GM21528 (cell line): ENCODE measurements around the gene GLIS1.

Source experiments
- ATAC-seq: cut with Tn5 transposase; IDR thresholded peaks from one replicate; pipeline ENCODE4 v1.9.1; 2021; ENCODE audit warnings: mild to moderate bottlenecking, moderate library complexity; ENCODE audit not compliant: unreplicated experiment, low FRiP score

The GLIS1 gene

GRCh38 chr1:53737648-53738204 is 1.2 kb downstream of the GLIS1 start:
- ATAC-seq: no peak

GRCh38 chr1:53736290-53736689 is 2.7 kb downstream of the GLIS1 start:
- ATAC-seq: no peak

DNA sequence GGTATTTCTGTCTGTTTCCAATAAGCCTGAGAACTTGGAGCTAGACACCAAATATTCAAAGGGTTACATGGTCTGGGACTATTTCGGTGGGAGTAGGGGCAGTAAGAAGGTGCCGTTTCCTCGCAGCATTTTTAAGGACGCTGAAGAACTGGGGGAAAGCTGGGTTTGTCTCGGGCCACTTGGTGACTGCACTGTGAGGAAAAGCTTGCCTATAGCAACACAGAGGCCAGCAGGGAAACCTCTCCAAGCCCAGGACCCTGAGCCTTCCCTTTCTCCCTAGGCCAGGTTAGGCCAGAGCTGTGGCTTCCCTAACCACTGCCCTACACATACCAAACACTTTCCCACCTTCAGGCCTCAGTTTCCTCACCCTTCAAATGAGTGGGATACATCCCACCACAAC is 3.3 kb downstream of the GLIS1 start:
- no peak for ATAC-seq

GRCh38 chr1:53735261-53735660 is 3.7 kb downstream of the GLIS1 start:
- ATAC-seq: no peak

DNA sequence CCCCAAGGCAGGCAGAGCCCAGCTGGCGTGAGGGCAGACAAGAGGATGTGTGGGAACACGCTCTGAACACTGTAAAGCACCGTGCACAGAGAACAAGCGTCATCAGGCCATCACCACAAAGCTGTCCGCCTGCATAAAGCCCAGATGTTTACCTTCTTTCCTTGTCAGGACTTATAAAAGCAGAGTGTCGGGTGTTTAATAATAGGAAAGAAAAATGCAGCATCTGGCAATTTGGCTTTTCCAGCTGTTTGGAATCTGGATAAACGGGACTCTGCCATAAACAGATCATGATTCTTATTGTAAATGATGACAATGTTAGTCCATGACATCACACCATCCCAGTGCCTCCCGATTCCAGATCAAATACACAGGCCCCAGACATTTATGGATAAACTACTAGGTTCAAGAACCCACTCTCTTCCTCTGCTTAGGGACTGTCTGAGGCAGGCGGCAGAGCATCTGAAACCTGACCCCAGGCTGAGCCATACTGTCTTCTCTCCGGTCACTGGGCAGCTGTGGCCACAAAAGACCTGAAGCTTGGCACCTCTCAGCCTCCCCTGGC is 4.2 kb downstream of the GLIS1 start:
- ATAC-seq: no peak

- no peak for ATAC-seq
These were observed 4.9 kb downstream of the GLIS1 start for GRCh38 chr1:53733975-53734649.

DNA sequence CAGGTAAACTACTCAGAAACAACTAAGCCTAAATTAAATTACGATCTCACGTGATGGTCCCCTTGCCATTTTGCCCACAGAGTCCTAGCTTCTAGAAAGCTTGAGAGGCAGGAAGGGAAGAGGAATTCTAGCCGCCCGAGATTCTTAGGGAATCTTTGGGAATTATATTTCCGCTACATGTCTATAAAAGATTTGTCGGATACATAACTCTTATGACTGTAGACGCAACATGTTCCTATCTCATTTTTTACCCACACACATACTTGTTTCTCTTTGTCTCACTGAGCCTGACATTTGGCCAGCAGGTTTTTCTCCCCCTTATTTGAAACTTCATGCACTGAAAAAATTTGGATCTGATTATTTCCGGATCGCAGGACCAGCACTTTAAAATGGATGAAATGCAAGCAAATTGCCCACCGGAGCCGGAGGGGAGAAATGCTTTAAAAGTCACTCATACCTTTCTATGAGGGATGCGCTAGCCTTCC is 5.5 kb downstream of the GLIS1 start:
- ATAC-seq: no peak

GRCh38 chr1:53732912-53733317 is 6.0 kb downstream of the GLIS1 start:
- ATAC-seq: no peak

GRCh38 chr1:53732409-53732808 is 6.6 kb downstream of the GLIS1 start:
- no peak for ATAC-seq

- ATAC-seq: no peak
These were observed 7.1 kb downstream of the GLIS1 start for GRCh38 chr1:53731779-53732305.

DNA sequence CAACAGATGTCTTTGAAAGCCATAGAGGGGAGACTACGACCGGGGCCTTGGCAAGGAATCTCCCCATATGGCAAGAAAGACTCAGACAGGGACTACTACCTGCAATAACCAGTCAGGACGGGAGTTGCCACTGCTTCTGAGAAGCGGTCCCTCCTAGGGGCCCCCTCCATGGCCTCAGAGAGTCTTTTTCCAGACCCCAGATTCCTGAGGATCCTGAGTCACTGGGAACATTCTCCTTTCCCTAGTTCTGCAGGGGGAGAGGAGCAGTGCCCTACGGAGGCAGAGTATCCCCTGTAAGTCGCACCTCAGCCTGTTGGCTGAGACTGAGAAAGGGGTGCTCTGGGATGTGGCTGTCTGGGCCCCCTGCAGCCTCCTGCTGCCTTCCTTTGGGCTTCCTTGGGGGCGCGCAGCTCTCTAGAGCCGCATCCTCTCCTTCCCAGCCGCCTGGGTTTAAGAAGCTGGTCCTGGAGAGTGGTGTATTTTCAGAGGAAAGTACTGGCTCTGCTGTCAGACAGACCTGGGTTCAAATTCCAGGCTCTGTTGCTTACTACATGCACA is 7.8 kb downstream of the GLIS1 start:
- ATAC-seq: no peak

GRCh38 chr1:53730224-53730865 is 8.6 kb downstream of the GLIS1 start:
- ATAC-seq: no peak

GRCh38 chr1:53729456-53730223 is 9.3 kb downstream of the GLIS1 start:
- ATAC-seq: no peak

DNA sequence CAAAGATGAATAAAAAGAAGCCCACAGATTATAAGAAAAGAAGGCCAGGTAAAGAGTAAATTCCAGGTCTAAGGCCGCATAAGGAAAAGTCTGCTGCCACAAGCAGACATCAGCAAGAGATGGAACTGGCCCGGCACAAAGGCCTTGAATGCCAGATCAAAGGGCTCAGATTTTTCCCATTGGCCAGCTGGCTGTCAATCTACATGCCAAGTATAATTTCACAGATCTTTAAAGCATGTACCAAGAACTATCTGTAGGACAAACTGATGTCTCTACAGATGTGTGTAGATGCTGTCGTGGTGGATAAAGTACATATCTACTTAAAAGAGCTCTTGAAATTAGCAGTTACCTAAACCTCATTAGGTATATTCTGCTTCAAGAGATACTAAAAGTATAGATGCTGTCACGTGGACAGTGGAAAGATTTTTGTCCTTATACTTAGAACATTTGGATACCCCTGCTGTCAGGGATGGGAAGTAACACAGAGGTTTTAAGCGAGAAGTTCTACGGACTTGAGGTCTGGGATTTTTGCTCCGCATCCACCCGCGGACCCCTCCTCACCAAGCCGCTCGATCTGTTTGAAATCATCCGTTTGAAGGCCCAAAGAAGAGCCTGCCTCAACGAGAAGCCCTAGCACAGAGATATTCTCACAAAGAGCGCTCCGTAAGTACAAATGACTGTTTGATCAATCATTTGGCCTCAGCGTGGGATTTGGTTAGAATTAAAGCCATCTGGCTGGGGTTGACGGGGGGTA is 10.1 kb downstream of the GLIS1 start:
- no peak for ATAC-seq

DNA sequence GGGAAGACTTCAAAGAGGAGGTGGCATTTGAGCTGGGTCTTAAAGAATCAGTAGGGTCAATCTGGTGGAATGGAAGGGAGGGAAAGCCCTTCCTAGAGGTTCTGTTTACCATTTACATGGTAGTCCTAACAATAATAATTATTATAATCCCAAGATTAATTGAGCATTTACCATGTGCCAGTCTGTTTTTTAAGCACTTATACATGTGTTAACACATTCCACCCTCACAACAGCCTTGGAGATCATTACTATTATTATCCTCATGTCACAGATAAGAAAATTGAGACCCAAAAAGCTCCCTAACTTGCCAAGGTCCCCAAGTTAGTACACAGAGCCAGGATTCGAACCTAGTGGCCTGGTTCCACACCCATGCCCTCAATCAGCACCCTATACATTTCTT is 10.8 kb downstream of the GLIS1 start:
- ATAC-seq: no peak

DNA sequence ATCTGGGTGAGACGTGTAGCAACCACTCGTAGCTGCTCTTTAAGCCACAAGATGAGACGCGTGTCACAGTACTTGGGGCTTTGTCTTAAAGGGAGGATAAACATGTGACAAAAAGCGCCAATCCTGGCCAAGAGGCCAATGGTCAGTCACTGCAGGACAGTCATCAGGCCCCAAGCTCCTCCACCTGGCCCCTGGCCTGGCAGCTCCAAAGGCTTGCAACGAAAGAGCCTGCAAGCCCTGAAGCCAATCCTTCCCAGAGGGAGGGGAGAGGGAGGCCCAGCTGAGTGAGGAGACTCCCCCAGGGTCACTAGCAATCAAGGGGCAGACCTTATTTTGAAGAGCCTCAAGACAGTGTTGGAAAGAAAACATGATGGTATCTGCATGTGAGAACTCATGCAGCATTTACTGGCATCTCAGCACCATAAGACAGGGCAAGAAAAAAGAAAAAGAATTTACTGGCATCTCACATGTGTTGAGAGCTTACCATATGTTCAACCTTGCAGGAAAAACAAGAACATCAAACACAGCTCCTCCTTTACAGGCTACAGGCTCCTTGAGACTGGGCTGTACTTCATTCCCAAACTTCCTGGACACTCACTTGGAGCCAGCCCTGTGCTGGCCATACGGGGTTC is 11.4 kb downstream of the GLIS1 start:
- no peak for ATAC-seq

DNA sequence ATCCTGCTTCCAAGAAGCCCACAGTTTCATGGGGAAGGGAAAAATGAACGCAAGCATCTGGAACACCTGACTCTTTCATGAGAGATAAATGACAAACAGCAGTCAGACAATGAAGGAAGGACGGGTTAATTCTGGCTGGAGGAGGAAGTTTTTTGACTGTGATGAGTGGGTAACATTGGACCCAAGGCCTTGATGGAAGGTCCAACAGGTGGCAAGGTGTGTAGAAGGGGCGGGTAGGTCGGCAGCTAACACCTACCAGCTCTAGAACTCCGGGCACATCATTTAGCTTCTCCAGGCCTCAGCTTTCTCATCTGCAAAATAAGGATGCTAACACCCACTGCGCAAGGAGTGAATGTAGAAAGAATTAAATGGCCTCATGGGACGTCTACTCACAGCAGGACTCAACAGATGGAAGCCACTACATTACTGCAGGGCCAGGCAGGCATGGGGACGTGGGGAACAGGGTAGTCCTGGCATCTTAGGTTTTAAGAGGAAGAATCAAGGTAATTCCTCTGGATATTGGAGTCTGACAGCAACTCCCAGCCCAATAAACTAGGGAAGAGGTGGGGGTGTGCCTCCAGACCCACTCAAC is 12.9 kb downstream of the GLIS1 start:
- ATAC-seq: no peak

DNA sequence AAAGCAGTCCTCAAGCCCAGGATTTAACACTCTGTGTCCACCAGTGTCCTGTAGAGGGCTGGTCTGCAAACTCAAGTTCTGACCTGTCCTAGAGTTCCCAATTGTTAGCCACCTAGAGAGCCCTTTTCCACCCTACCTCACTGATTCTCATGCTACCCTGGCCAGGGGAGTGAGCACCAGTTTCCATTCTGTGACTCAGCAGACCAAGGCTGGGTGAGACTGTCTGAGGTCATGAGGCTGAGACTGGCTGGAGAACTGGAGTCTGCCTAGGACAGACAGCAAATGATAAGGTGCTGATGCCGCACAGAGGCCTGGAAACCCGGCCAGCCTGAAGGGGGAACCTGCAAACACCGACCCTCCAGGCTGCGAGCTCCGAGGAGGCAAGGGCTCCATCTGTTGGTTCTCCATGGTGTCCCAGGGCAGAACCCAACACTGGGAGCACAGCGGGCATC is 13.7 kb downstream of the GLIS1 start:
- ATAC-seq: no peak

- no peak for ATAC-seq
These were observed 16.9 kb downstream of the GLIS1 start for GRCh38 chr1:53722025-53722424.
